Skin of body (tissue), 2 donors: ENCODE results near the gene MS4A2. TPM values are rescaled to one million over a fixed set of nuclear protein-coding genes. Genes with fewer than 3 reads are reported as not detected.
"Not testable (repeated sequence)": the region's sequence is repeated elsewhere in the genome, so short reads cannot be mapped to it uniquely, and the experiment has no call there.

Experiments
- DNase-seq: peaks from one replicate; lab custom pipeline; 2025; lab: John Stamatoyannopoulos, UW
- total RNA-seq: library from RNA; depleted of rRNA; stranded (reverse); fragments of >200 nt; gene quantifications from one replicate; pipeline ENCODE4 v1.2.3, GENCODE V29; 2014

The MS4A2 gene
- total RNA-seq, 1 donor from 2014 or later = 11.1 TPM

GRCh38 chr11:60101368-60101767 is 12.9 kb downstream of the MS4A2 start:
- not testable (repeated sequence) for DNase-seq

DNA sequence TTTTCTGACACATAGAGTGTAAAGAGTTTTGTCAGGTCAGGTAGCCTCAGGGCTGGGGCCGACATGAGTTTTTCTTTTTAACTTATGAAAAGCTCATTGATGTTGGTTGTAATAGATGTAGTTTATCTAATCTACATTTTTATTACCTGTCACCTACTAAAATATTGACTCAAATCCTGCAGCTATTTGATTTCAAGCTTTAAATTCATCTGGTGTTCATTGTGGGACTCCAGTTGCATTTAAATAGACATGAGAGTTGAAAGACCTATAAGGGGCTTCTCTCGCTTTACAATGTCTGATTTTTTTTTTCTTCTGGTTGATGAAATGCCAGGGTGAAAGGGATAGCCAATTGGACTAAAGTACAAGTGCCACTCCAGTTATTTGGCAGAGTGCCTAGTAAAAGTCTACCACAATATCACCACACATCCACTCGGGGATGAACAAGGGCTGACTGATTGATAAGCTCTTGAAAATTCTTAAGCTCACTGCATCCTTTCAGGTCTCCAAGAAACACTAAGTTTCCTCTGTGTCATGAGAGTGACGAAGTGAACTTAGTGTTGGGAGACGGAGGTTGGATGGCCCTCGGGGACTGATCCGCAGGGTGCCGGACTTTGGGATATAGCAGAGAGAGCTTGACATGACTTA is 16.1 kb downstream of the MS4A2 start:
- not testable (repeated sequence) for DNase-seq

- DNase-seq = not testable (repeated sequence)
Measured at GRCh38 chr11:60108631-60109030, 20.2 kb downstream of the MS4A2 start.

- DNase-seq = no peak
Measured at GRCh38 chr11:60111793-60112192, 23.3 kb downstream of the MS4A2 start.

GRCh38 chr11:60116996-60117790 is 28.7 kb downstream of the MS4A2 start:
- no peak for DNase-seq

GRCh38 chr11:60118338-60118737 is 29.9 kb downstream of the MS4A2 start:
- no peak for DNase-seq

DNA sequence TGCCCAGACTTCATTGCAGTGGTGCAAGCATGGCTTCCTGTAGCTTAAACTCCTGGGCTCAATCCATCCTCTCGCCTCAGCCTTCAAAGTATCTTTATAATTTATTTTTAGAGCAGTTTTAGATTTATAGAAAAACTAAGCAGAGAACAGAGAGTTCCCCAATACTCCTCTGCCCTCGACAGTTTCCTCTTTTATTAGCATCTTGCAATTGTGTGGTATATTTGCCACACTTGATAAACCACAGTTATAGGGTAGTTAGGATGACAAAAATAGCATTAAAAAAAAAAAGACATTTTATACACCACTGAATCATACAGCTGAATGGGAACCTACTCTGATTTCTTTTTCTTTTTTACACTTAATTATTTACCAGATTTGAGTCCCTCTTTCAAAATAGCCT is 31.2 kb downstream of the MS4A2 start:
- DNase-seq = no peak

- no peak for DNase-seq
Measured at GRCh38 chr11:60121264-60121663, 32.8 kb downstream of the MS4A2 start.

DNA sequence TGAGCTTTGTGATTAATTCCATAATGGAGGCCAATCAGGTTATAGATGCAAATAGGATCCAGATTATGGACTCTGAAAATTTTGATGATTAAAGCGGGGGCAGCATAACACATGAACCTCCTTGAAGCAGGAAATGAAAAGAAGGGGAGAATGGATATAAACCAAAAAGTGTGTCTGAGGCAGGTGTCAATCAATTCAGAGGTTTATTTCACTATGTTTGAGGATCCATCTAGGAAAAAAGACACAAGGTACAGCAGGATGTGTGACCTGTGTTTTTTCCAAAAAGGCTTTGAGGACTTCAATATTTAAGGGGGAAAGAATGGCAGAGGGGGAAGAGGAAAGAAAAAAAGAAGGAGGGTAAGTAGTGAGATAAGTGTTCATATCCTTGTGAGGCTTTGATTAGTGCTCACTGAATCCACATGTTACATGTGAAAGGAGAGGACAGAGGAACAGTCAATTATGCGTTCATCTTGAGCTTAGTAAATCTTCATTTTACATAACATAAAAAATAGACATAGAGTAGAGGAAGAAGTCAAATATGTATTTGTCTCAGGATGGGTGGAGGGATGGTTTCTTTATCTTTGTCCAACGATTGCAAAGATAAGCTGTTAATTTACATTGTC is 34.1 kb downstream of the MS4A2 start:
- DNase-seq = no peak

- DNase-seq = no peak
Measured at GRCh38 chr11:60124802-60125432, 36.5 kb downstream of the MS4A2 start.

GRCh38 chr11:60125956-60126585 is 37.6 kb downstream of the MS4A2 start:
- no peak for DNase-seq

- no peak for DNase-seq
Measured at GRCh38 chr11:60127311-60127811, 38.9 kb downstream of the MS4A2 start.

DNA sequence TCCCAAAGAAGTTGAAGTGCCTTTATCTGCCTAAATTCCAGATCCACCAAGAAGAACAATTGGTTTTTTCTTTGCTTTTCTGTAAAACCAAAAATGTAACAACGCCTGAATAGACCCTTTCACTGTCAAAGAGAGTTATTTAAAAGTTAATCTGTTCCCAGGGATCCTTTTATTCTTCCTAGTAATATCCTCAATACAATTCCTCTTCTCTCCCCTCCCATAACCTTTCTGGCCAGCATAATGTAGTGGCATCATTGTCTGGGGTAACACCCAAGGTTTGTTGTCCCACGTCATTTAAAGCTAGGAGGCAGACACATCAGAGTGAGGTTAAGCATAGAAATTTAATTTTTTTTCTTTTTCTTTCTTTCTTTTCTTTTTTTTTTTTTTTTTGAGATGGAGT is 39.9 kb downstream of the MS4A2 start:
- DNase-seq = no peak

GRCh38 chr11:60128866-60129265 is 40.4 kb downstream of the MS4A2 start:
- not testable (repeated sequence) for DNase-seq

- DNase-seq = no peak
Measured at GRCh38 chr11:60129853-60130252, 41.4 kb downstream of the MS4A2 start.

DNA sequence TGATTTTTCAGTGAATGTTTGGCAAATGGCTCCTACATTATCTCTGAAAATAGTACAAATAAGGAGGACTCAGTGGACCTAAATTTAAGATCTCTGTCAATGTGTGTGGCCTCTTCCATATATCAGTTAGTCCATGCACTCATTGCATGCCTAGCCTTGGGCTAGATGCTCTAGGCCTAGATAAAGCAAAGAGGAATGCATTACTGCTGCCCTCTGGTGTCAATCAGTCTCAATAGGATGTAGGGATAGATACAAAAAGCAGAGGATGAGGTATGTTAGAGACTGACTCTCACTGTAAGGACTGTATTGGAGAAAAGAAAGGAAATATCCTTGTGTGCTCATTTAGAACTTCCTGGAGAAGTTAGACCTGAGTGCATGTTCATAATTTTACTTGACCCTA is 42.0 kb downstream of the MS4A2 start:
- DNase-seq = peak; percentile 2

DNA sequence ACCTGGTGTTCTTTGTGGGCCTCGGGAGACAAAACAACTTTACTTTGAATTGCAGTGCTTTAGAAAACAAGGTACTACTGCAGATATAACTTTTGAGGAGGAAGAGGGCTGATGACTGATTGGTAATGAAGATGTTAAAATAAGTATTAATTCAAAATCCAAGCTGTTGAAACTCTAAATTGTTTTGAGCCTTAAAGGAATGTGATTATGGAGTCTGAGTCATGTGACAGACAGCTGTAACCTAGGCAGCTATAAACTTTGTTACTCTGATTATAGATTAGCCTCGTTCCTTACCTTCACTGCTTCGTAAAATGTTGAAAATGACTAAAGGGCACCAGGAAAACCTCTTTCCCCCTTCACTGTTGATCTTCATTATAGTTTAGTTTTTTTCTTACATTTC is 43.4 kb downstream of the MS4A2 start:
- DNase-seq = no peak

DNA sequence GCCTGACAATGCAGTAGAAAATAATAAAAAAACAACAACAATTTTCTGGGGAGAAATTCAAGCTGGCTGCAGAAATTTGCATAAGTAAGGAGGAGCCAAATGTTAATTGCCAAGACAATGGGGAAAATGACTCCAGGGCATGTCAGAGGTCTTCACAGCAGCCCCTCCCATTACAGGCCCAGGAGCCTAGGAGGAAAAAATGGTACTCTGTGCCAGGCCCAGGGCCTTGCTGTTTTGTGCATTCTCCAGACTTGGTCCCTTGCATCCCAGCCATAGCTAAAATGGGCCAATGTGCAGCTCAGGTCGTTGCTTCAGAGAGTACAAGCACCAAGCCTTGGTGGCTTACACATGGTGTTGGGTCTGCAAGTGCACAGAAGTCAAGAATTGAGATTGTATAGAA is 45.5 kb downstream of the MS4A2 start:
- DNase-seq = no peak

- no peak for DNase-seq
Measured at GRCh38 chr11:60143768-60144167, 55.3 kb downstream of the MS4A2 start.

- DNase-seq = no peak
Measured at GRCh38 chr11:60145677-60146076, 57.2 kb downstream of the MS4A2 start.
